OCI-LY3 (cell line): ENCODE measurements around the gene COL27A1.

ENCODE experiments used
- CTCF ChIP-seq: fragments of 200-600, 300-600 bp; sonication (generic); IDR thresholded peaks from 2 replicates; pipeline ENCODE4 v1.5.1; 2014; ENCODE audit warnings: antibody characterized with exemption, low read length, low read depth
- EZH2phosphoT487 ChIP-seq: fragments of 200-600 bp; shearing (Covaris generic); IDR thresholded peaks from 2 replicates; pipeline ENCODE4 v1.6.1; 2018; ENCODE audit warnings: antibody characterized with exemption, mixed run types, low read depth

- no peak for TF ChIP-seq CTCF
- TF ChIP-seq EZH2phosphoT487: no peak
Observed at GRCh38 chr9:114341152-114341830, 186.0 kb downstream of the COL27A1 start.
